HG03025 (cell line): ENCODE data around the gene C14orf93.
"Not testable (repeated sequence)": the region's sequence is repeated elsewhere in the genome, so short reads cannot be mapped to it uniquely, and the experiment has no call there.

ENCODE experiments used
- ATAC-seq: cut with Tn5 transposase; IDR thresholded peaks from one replicate; pipeline ENCODE4 v1.9.1; 2021; ENCODE audit warnings: mild to moderate bottlenecking, moderate library complexity; ENCODE audit not compliant: unreplicated experiment, low FRiP score

C14orf93 gene

DNA sequence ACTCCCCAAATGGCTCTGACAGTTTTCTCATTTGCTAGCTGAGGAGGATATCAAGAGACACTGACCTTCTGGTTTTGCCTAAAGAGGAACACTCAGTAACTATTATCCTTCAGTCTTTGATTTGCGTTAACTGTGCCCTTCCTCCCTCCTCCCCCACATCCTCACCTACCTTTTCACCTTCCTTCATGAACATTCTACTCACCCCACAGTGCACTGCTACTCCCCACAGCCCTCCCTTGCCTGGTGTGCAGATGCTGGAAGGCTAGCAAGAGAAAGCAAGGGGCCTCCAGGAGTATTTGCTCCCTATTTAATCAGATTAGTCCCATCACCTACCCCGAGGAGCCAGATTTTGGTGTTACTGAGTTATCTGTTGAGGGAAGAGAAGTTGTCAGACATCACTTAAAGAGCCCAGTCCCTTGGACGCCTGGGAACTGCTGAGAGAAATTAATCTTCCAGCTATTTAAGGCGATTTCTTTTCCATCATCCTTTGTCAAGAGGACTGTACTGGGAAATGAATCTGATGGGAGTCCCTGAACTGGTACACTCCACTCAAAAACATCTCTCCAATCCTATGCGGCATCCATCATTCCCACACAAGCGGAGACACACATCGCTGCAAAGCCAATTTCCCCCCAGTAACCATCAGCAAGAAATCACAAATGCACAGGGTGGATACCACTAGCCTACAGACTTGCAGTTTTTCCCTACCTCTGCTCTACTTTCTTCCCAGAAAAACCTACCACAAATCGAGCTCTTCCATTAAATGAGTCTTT, 13.3 kb upstream of the C14orf93 start:
- ATAC-seq, result no peak

DNA sequence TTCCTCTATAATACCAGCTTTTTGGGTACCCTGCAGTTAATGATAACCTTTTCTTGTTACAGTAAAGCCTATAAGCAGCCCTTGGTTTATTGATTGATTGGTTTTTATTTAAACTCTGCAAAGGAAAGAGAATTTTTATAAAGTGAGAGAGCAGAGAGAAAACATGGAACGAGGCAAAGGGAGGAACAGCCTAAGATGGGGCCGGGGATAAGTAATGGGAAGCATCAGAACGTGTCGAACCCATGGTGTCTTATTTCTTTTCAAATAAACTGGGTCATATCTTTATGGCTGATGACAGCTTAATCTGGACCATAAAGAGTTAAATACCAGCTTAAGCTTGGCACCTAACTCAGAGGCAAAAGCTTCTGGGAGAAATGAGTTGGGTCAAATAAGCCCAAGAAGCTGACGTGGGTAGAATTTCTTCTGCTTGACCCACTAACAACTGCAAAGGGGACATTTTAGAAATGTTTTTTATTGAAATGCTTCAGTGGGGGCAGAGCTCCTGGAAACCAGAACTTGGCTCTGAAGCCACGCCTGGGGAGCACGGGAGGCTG, 12.0 kb upstream of the C14orf93 start:
- no peak for ATAC-seq

DNA sequence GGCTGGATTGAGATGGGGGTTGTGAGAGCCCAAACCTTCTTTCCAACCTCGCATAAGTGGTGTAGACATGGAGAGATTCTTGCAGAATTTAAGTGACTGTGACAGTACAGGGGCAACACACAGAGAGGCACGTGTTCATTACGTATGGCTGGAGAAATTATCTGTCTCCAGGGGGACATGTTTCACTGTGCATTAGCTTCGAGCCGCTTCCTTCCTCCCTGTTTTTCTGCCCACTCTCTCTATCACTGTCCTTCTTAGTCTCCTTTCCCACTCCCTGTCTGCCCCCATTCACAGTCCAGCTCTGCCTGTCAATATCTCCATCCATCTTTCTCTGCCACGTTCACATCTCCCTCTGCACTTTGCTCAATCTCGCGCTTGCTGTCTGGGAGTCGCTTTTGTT, 11.5 kb upstream of the C14orf93 start:
- no peak for ATAC-seq

DNA sequence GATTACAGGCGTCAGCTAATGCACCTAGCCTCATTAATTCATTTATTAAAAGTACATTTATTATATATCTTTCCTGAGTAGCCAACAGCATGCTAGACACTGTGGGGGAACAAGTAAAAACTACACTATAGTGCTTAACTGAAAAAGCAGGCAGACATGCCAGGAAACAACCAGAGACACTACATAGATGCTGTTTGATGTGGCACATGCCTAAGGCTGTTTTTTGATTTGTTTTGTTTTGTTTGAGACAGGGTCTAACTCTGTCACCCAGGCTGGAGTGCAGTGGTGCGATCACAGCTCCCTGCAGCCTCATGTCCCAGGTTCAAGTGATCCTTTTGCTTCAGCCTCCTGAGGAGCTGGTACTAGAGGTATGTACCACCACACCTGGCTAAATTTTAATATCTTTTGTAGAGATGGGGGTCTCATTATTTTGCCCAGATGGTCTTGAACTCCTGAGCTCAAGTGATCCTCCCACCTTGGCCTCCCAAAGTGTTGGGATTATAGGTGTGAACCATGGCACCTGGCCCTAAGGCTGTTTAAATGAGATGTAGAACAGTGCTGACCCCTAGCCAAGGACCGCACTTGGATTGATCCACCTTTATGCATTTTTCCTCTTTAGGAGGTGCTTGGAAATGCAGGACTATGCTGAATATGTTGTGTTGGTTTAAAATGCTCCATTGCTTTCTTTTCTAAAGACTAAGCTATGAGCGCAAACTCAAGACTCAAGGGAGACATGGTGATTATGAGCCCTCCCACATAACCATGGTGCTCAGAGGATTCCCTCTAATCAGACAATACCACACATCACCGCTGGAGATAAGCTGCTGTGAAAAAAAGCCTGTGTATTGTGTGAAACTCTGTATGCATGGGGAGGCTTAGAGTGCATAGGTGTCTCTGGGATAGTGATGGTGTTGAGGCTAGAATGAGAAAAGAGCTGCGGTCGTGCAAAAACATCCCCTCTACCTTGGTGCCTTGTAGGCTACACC, 10.5 kb upstream of the C14orf93 start:
- ATAC-seq, result no peak

DNA sequence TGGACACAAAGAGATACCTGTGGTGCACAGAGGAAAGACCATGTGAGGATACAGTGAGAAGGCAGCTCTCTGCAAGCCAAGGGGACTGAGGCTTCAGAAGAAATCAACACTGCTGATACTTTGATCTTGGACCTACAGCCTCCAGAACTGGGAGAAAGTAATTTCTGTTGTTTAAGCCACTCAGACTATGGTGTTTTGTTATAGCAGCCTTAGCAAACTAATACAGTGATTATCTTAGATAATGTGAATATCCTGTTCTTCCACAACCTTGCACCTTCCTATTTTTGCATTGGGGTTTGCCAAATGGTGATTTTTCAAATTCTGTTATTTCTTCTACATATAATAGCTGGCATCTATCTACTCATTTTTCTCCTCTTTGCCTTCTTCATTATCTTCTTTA, 8.2 kb upstream of the C14orf93 start:
- no peak for ATAC-seq

DNA sequence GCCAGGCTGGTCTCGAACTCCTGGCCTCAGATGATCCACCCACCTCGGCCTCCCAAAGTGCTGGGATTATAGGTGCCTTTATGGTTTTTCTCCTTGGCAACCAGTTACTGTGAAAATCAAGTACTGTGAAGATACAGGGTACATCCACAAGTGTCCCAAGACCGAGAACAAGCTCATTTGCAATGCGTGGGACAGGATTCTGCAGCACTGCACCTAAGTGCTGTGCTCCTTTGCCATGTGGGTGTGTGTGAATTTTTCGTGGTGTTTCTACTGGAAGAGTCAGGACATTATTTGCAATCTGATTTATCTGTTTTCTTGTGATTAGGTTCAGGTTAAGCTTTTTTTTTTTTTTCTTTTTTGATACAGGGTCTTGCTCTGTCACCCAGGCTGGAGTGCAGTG, 7.1 kb upstream of the C14orf93 start:
- ATAC-seq, result no peak

DNA sequence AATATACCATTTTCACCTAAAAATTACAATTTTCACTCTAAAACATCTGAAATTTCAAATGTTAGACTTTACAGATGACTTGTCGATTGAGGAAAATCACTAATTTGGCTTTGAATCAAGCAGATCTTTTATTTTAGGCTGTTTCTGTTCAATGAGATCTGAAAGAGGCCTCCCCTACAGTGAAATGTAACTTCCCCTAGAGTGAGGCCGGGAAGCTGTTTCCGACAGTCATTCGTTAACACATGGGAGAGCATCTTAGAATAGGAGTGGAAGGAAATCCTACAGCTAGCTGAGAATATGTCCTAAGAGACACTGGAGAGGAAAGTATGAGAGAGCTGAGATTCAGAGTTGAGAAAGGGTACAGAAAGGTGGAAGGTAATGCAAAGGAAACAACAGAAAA, 5.7 kb upstream of the C14orf93 start:
- ATAC-seq, result no peak

DNA sequence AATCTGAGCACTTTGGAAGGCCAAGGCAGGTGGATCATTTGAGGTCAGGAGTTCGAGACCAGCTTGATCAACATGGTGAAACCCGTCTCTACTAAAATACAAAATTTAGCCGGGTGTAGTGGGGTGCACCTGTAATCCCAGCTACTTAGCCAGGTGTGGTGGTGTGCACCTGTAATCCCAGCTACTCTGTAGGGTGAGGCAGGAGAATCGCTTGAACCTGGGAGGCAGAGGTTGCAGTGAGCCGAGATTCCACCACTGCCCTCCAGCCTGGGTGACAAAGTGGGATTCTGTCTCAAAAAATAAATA, 3.8 kb upstream of the C14orf93 start:
- ATAC-seq, result not testable (repeated sequence)

DNA sequence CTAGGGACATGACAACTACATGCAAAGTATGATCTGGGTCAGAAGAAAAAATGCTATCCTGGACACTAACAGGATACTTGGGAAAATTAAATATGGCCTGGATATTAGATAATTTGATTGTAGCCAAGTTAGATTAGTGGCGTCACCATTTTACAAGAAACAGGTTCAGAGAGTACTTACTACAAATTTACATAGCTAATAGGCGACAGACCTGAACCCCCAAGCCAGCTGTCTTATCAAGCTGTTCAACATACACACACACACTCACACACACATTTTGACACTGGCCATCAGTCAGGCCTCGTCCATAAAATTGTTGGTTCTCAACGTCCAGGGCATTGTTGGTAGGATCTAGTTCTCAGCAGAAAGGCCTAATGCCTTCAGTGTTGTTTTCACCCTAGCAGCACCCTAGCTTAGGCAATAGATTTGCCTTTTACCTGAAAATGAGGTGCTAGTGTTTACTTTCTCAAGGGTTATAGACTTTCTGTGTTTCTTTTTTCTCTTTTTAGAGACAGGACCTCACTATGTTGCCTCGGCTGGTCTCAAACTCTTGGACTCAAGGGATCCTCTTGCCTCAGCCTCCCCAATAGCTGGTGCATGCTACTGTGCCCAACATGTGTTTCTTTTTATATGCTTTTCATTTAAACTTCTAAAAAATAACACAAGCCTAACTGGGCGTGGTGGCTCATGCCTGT, 3.3 kb upstream of the C14orf93 start:
- ATAC-seq, result no peak

DNA sequence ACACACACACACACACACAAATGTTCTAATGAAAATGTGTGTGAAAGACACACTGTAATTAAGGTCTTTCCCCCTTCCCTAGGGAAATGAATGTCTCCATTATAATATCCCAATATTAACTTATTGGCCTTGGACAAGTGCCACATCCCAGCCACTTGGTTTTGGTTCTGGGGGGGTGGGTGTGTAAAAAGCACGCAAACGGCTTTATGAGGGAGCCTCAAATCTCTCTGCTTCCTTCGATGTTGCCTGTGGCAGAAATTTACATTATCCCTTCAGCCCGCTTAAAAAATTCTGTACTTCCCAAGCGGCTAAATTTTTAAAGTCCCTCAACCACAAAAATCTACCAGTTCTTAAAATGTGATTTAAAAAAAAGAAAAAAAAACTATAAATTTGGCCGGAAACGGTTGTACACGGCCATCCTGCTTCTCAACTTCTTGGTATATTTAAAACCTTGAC, 432 bp downstream of the C14orf93 start:
- ATAC-seq, result no peak

DNA sequence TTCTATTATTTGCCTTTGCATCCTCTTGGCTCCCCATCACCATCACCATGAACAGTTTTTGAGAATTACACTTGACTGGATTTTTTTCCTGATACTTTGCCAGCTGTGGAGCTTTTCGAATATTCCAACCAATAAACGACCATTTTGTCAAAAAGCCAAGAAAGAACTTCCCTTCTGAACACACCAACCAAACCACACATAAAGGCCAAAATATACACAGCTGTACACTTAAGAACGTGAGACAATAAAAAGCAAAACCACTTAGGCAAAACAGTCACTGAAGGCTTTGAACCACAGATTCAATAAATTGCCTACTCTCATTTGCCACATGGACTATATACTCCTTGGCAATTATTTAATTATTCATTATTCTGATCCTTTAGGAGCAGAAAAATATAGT, 1.1 kb downstream of the C14orf93 start:
- no peak for ATAC-seq

DNA sequence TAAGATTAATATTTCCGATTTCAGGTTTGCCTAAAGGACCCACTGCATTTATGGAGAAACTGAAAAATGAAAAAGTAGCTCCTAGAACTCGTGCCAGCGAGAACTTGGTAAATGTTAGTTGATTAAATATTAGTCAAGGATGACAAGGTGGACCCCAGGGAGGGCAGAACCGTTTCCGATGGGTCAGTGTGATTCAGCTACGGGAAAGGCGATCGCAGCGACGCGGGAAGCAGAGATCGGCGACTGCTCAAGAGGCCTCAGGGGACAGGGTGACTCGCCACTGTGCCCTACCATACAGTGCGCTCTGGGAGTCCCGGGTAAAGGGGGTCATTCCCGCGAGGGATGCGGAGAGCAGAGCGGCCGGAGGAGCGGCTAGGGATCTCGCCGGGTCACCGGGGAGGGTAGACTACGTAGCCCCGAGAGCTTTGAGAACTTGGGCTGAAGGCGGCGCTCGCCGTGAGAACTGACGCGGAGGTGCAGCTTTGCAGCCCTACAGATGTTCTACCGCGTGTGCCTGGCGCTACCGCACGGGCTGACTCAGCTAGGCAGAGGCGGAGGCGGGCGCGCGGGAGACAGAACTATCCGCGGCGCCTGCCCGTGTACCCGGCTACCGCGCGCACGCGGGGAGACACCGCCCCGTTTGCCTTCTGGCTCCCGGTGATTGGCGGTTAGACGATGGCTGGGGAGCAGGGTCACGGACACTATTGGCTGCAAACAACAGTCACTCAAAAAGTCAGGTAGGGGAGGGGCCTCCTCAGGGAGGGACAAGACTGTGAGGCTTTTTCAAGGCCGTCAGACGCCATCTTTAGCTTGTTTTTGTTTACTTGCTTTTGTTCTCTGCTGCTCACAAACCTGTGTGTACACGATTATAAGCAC, 3.2 kb downstream of the C14orf93 start:
- peak; percentile 88 for ATAC-seq

DNA sequence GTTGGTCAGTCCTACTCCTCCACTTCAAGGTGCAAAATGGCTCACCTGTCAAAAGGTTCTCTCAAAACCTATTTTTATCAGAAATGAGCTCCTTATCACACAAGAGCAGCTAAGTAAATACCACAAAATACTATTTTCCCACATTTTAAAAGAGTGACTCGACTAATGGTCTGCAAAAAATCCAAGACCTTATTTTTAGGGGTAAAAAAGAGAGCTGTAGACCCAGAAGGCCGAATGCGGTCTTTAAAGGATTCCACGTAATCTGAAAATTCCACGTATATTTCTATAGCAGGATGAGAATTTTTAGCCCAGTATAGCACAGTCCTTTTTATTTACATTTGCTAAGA, 3.8 kb downstream of the C14orf93 start:
- no peak for ATAC-seq

DNA sequence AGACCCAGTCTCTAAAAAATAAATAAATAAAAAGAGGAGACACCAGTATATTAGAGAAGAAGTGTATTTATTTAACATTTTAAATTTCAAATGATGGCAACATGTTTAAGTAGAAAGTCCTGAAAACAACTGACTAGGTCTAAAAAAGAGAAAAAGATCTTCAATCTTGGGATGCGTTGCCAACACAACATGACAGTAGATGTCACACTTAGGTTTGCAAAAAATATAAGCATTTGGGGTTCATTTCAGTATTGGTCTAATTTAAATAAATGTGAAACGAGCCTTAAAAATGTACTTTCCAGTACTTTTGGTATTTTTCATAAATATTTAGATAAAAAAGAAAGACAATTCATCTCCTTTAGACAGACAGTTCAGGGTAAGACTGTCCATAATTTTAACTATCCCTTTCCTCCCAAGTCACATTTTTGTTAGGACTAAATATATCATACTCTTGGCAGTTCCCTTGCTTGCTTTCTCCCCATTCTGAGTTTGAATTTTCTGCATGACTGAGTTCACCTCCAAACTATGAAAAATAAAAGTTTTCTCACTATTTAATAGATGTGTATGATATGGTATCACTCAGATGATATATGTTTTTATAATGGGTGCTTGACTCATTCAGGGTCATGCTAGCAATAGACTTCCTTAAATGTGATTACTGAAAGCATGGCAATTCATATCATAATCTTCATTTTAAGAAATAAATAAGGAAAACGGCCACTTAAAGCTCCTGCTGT, 4.3 kb downstream of the C14orf93 start:
- no peak for ATAC-seq

DNA sequence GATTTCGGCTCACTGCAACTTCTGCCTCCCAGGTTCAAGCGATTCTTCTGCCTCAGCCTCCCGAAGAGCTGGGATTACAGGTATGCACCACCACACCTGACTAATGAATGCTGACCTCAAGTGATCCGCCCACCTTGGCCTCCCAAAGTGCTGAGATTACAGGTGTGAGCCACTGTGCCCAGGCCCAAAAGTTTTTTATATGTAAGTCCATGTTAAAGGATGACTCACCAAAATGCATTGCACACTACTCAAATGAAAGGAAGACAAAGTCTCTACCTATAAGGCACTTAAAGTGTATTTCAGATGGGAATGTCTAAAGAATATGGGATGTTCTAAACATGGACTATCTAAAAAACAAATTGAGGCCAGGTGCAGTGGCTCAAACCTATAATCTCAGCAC, 5.7 kb downstream of the C14orf93 start:
- not testable (repeated sequence) for ATAC-seq

DNA sequence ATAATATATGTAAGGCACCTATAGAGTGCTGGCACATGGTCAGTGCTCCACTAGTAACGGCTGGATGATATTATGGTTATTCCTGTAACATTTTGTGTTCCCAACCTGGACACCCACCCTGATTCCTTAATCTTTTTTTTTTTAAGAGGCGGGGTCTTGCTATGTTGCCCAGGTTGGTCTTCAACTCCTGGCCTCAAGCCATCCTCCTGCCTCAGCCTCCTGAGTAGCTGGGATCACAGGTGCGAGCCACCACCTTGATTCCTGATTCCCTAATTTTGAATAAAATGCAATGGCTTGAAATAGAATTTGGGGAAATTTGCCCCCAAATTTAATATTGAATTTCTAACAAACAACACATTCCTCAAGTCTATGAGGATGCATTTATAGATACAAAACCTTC, 7.4 kb downstream of the C14orf93 start:
- ATAC-seq, result no peak

DNA sequence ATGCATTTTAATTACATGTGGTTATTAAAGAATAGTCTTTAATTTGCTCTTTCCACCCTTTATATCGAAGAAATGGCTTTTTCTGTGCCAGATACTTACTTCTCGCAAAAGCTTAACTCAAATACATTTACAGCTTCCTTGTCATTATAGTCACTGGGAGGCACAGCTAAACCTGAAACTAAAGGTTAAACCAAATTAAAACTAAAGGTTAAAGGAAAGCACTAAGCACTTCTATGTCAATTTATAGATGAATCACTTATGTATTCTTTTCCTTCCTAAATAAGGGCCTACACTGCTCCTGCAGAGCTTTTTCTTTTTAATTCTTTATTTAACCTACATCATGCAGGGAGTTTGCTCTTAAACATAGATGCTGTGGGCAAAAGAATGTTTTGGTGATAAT, 9.1 kb downstream of the C14orf93 start:
- ATAC-seq, result no peak

DNA sequence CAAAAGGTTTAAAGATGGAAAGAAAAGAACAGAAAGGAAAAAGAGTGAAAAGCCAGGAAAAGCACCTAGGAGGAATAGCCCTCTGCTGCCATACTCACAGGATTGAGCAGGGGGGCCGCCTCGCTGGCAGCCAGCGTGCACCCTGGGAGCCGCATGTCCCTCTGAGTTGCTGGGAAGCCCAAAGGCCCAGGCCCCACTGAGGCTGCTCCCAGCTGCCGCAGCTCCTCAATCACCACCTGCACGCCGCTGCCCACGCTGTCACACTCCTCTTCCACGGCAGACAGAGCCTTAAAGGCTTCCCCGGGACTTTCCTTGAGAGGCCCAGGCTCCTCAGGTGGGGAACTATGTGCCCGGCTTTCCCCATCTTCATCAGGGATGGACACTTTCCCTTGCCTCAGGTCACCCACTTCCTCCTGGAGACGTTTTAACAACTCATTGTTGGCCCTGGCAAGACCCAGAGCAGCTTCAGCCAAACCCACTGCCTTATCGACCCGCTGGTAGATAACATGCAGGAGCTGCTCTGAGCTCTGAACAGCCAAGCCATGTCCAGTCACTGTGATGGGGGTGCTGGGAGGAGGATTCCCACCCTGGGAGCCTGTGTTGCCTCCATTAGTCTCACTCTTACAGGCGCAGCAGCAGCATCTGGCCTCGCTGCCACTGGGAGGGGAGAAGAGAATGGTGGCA, 11.5 kb downstream of the C14orf93 start:
- ATAC-seq, result no peak
